NB4 (cell line): Measurements from ENCODE around the gene PUM1.

Experiments used
- POLR2A ChIP-seq: IDR thresholded peaks from 2 replicates; pipeline ENCODE4 v1.6.1; 2011; ENCODE audit warnings: mild to moderate bottlenecking; ENCODE audit not compliant: insufficient read length; ENCODE audit errors: extremely low read depth
- TF ChIP-seq, protein P1 (sequence below): IDR thresholded peaks from one replicate; pipeline ENCODE4 v1.5.1; 2012; ENCODE audit warnings: low read depth, low read length

- TF ChIP-seq, protein P1, sequence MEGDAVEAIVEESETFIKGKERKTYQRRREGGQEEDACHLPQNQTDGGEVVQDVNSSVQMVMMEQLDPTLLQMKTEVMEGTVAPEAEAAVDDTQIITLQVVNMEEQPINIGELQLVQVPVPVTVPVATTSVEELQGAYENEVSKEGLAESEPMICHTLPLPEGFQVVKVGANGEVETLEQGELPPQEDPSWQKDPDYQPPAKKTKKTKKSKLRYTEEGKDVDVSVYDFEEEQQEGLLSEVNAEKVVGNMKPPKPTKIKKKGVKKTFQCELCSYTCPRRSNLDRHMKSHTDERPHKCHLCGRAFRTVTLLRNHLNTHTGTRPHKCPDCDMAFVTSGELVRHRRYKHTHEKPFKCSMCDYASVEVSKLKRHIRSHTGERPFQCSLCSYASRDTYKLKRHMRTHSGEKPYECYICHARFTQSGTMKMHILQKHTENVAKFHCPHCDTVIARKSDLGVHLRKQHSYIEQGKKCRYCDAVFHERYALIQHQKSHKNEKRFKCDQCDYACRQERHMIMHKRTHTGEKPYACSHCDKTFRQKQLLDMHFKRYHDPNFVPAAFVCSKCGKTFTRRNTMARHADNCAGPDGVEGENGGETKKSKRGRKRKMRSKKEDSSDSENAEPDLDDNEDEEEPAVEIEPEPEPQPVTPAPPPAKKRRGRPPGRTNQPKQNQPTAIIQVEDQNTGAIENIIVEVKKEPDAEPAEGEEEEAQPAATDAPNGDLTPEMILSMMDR = no peak
- no peak for TF ChIP-seq POLR2A
Measured at GRCh38 chr1:30899577-30900389, 165.7 kb downstream of the PUM1 start.
